BLaER1 treated with 17β-estradiol and CSF1 and Interleukin-3, amounts not matched to agents 10 nM and 100 nM (cell line): Measurements from ENCODE around the gene CHEK1.

Source experiments
- H3K27ac ChIP-seq, 11 experiments: shearing (Covaris generic); formaldehyde crosslinking; 2 replicates each; pipeline ENCODE4 v1.8.1; 2022
- H3K27me3 ChIP-seq, 11 experiments: shearing (Covaris generic); formaldehyde crosslinking; 2 replicates each; pipeline ENCODE4 v1.8.1; 2022
- H3K36me3 ChIP-seq, 11 experiments: shearing (Covaris generic); formaldehyde crosslinking; 2 replicates each; pipeline ENCODE4 v1.8.1; 2022
- H3K4me1 ChIP-seq, 10 experiments: shearing (Covaris generic); formaldehyde crosslinking; 2 replicates each; pipeline ENCODE4 v1.8.1; 2022
- H3K4me2 ChIP-seq, 11 experiments: shearing (Covaris generic); formaldehyde crosslinking; 2 replicates each; pipeline ENCODE4 v1.8.1; 2022
- H3K4me3 ChIP-seq, 10 experiments: shearing (Covaris generic); formaldehyde crosslinking; 2 replicates each; pipeline ENCODE4 v1.8.1; 2022
- H3K9ac ChIP-seq, 11 experiments: shearing (Covaris generic); formaldehyde crosslinking; 2 replicates each; pipeline ENCODE4 v1.8.1; 2022
- H3K9me3 ChIP-seq, 11 experiments: shearing (Covaris generic); formaldehyde crosslinking; replicated peaks in 1 of 11; 2 replicates each; pipeline ENCODE4 v1.8.1; 2022
- H4K20me1 ChIP-seq, 11 experiments: shearing (Covaris generic); formaldehyde crosslinking; 2 replicates each; pipeline ENCODE4 v1.8.1; 2022
- Cebpa-rat ChIP-seq, 11 experiments: shearing (Covaris generic); IDR thresholded peaks; 2 replicates each; pipeline ENCODE4 v1.8.1; 2022

Gene CHEK1

GRCh38 chr11:125618383-125618782, 6.6 kb upstream of the CHEK1 start:
- H3K36me3 ChIP-seq, result peaks cover 89 to 100% (median 95%) of the 10 kb centered on the region in 11 experiments
- peaks cover 0 to 25% (median 0%) of the 10 kb centered on the region in 11 experiments; a peak in 6 of 22 replicates for H4K20me1 ChIP-seq
- peaks cover 0 to 13% (median 9%) of the 10 kb centered on the region in 10 experiments; a peak in 12 of 20 replicates for H3K4me1 ChIP-seq
- H3K4me3 ChIP-seq, result no peak overlapping the region
- no peak overlapping the region for H3K4me2 ChIP-seq
- H3K9me3 ChIP-seq, result no peaks in the 10 kb centered on the region
- H3K9ac ChIP-seq, result no peak overlapping the region
- no peak for TF ChIP-seq Cebpa-rat (IDR thresholded peaks at IDR 0.05)
- H3K27ac ChIP-seq, result no peak overlapping the region
- no peaks in the 10 kb centered on the region for H3K27me3 ChIP-seq

GRCh38 chr11:125621995-125622394, 3.0 kb upstream of the CHEK1 start:
- H3K4me1 ChIP-seq, result peaks cover 13 to 30% (median 24%) of the 10 kb centered on the region in 10 experiments
- H4K20me1 ChIP-seq, result peaks cover 0 to 11% (median 0%) of the 10 kb centered on the region in 11 experiments; a peak in 7 of 22 replicates
- H3K4me2 ChIP-seq, result peak overlapping the region in 5 of 11 experiments; percentile 17 to 56 (median 39); a peak in 7 of 22 replicates
- TF ChIP-seq Cebpa-rat (IDR thresholded peaks at IDR 0.05), result no peak
- peak overlapping the region in 2 of 11 experiments; percentile 13 to 38; a peak in 2 of 22 replicates for H3K9ac ChIP-seq
- H3K36me3 ChIP-seq, result peaks cover 53 to 73% (median 59%) of the 10 kb centered on the region in 11 experiments
- no peaks in the 10 kb centered on the region for H3K27me3 ChIP-seq
- no peak overlapping the region for H3K4me3 ChIP-seq
- H3K9me3 ChIP-seq, result no peaks in the 10 kb centered on the region
- H3K27ac ChIP-seq, result no peak overlapping the region

- Histone ChIP-seq H3K4me3 (no peak overlapping the region), H4K20me1 (peaks cover 0 to 5% (median 0%) of the 10 kb centered on the region in 11 experiments; a peak in 5 of 22 replicates), H3K4me1 (peaks cover 23 to 40% (median 32%) of the 10 kb centered on the region in 10 experiments), H3K9me3 (no peaks in the 10 kb centered on the region), H3K27ac (no peak overlapping the region), H3K36me3 (peaks cover 43 to 72% (median 52%) of the 10 kb centered on the region in 11 experiments), H3K4me2 (no peak overlapping the region), H3K9ac (no peak overlapping the region), H3K27me3 (no peaks in the 10 kb centered on the region)
- no peak for TF ChIP-seq Cebpa-rat (IDR thresholded peaks at IDR 0.05)
Measured at GRCh38 chr11:125623064-125623463, 1.9 kb upstream of the CHEK1 start.

- H4K20me1 ChIP-seq, result peaks cover 0 to 4% (median 0%) of the 10 kb centered on the region in 11 experiments; a peak in 3 of 22 replicates
- peak overlapping the region; percentile 68 to 93 (median 88) for H3K27ac ChIP-seq
- peak overlapping the region; percentile 71 to 91 (median 81) for H3K4me3 ChIP-seq
- H3K27me3 ChIP-seq, result no peaks in the 10 kb centered on the region
- H3K4me1 ChIP-seq, result peaks cover 23 to 40% (median 32%) of the 10 kb centered on the region in 10 experiments
- H3K9ac ChIP-seq, result peak overlapping the region; percentile 81 to 92 (median 89)
- H3K9me3 ChIP-seq, result no peaks in the 10 kb centered on the region
- peaks cover 21 to 72% (median 46%) of the 10 kb centered on the region in 11 experiments for H3K36me3 ChIP-seq
- no peak for TF ChIP-seq Cebpa-rat (IDR thresholded peaks at IDR 0.05)
- H3K4me2 ChIP-seq, result peak overlapping the region; percentile 80 to 94 (median 86)
Measured at GRCh38 chr11:125625225-125625629, 264 bp downstream of the CHEK1 start.

GRCh38 chr11:125625630-125626287, 796 bp downstream of the CHEK1 start:
- no peaks in the 10 kb centered on the region for H3K9me3 ChIP-seq
- peak overlapping the region; percentile 80 to 94 (median 86) for H3K4me2 ChIP-seq
- peaks cover 16 to 72% (median 46%) of the 10 kb centered on the region in 11 experiments for H3K36me3 ChIP-seq
- peak overlapping the region; percentile 81 to 92 (median 89) for H3K9ac ChIP-seq
- no peak; a peak in 1 of 22 replicates for TF ChIP-seq Cebpa-rat (IDR thresholded peaks at IDR 0.05)
- no peaks in the 10 kb centered on the region for H3K27me3 ChIP-seq
- H3K4me3 ChIP-seq, result peak overlapping the region; percentile 71 to 91 (median 81)
- peaks cover 0 to 4% (median 0%) of the 10 kb centered on the region in 11 experiments; a peak in 3 of 22 replicates for H4K20me1 ChIP-seq
- peaks cover 23 to 40% (median 32%) of the 10 kb centered on the region in 10 experiments for H3K4me1 ChIP-seq
- peak overlapping the region; percentile 68 to 93 (median 88) for H3K27ac ChIP-seq

GRCh38 chr11:125626288-125626950, 1.5 kb downstream of the CHEK1 start:
- H3K4me1 ChIP-seq, result peaks cover 23 to 35% (median 28%) of the 10 kb centered on the region in 10 experiments
- peak overlapping the region in 10 of 11 experiments; percentile 78 to 93 (median 88); a peak in 20 of 22 replicates for H3K27ac ChIP-seq
- peak overlapping the region; percentile 80 to 94 (median 86) for H3K4me2 ChIP-seq
- TF ChIP-seq Cebpa-rat (IDR thresholded peaks at IDR 0.05), result no peak
- no peaks in the 10 kb centered on the region for H3K27me3 ChIP-seq
- H3K4me3 ChIP-seq, result peak overlapping the region; percentile 71 to 91 (median 81)
- no peaks in the 10 kb centered on the region for H3K9me3 ChIP-seq
- peaks cover 9 to 72% (median 44%) of the 10 kb centered on the region in 11 experiments for H3K36me3 ChIP-seq
- H4K20me1 ChIP-seq, result peaks cover 0 to 4% (median 0%) of the 10 kb centered on the region in 11 experiments; a peak in 3 of 22 replicates
- peak overlapping the region; percentile 81 to 92 (median 89) for H3K9ac ChIP-seq

GRCh38 chr11:125627236-125627910, 2.4 kb downstream of the CHEK1 start:
- Histone ChIP-seq H3K9me3 (no peaks in the 10 kb centered on the region), H3K4me2 (peak overlapping the region; percentile 80 to 94 (median 86)), H3K27ac (peak overlapping the region in 10 of 11 experiments; percentile 78 to 93 (median 88); a peak in 17 of 22 replicates), H3K36me3 (peaks cover 1 to 72% (median 43%) of the 10 kb centered on the region in 11 experiments; a peak in 20 of 22 replicates), H3K4me1 (peaks cover 20 to 28% (median 24%) of the 10 kb centered on the region in 10 experiments), H4K20me1 (peaks cover 0 to 4% (median 0%) of the 10 kb centered on the region in 11 experiments; a peak in 3 of 22 replicates), H3K4me3 (peak overlapping the region; percentile 71 to 91 (median 81); a peak in 19 of 20 replicates), H3K27me3 (no peaks in the 10 kb centered on the region), H3K9ac (peak overlapping the region; percentile 81 to 92 (median 89))
- no peak for TF ChIP-seq Cebpa-rat (IDR thresholded peaks at IDR 0.05)

- H3K27ac ChIP-seq, result no peak overlapping the region
- no peaks in the 10 kb centered on the region for H3K27me3 ChIP-seq
- H3K36me3 ChIP-seq, result peaks cover 33 to 100% (median 99%) of the 10 kb centered on the region in 11 experiments
- TF ChIP-seq Cebpa-rat (IDR thresholded peaks at IDR 0.05), result no peak
- no peak overlapping the region for H3K4me3 ChIP-seq
- no peaks in the 10 kb centered on the region for H3K4me1 ChIP-seq
- no peak overlapping the region for H3K4me2 ChIP-seq
- no peak overlapping the region for H3K9ac ChIP-seq
- H3K9me3 ChIP-seq, result no peaks in the 10 kb centered on the region
- H4K20me1 ChIP-seq, result peaks cover 0 to 9% (median 0%) of the 10 kb centered on the region in 11 experiments; a peak in 1 of 22 replicates
Measured at GRCh38 chr11:125637840-125638239, 12.9 kb downstream of the CHEK1 start.
